Measurements from ENCODE around the gene S100A13.

- TF ChIP-seq POU6F1 (CRISPR knock-in tag; IDR thresholded peaks at IDR 0.05; ENCODE audit: borderline replicate concordance, low read depth) (no peak), CSRNP3 (CRISPR knock-in tag; IDR thresholded peaks at IDR 0.05) (no peak), ARNTL (CRISPR knock-in tag; IDR thresholded peaks at IDR 0.05; ENCODE audit: borderline replicate concordance, low read depth) (no peak), PATZ1 (CRISPR knock-in tag; IDR thresholded peaks at IDR 0.05; ENCODE audit: borderline replicate concordance) (no peak), ZFP3 (CRISPR knock-in tag; IDR thresholded peaks at IDR 0.05) (no peak), TOX (CRISPR knock-in tag; IDR thresholded peaks at IDR 0.05; ENCODE audit: borderline replicate concordance) (no peak)
Observed at GRCh38 chr1:153572569-153573015, 54.7 kb downstream of the S100A13 start.
